ENCODE measurements around the gene ITGAD.

ITGAD gene

GRCh38 chr16:31351942-31352325 lies 41.2 kb upstream of the ITGAD start:
- no peak for DNase-seq (ENCODE audit: low read depth, low spot score)
- no peak for TF ChIP-seq CTCF (IDR thresholded peaks at IDR 0.05; ENCODE audit: low read depth, low read length)
- in situ Hi-C loops (cut with HindIII; ENCODE audit: low sequenced_read_pairs): no loop called here
- H3K4me3 ChIP-seq (ENCODE audit: low read depth, low read length): no peak overlapping the region

- no peak for DNase-seq (ENCODE audit: low read depth, low spot score)
- in situ Hi-C loops (cut with HindIII; ENCODE audit: low sequenced_read_pairs): no loop called here
- TF ChIP-seq CTCF (IDR thresholded peaks at IDR 0.05; ENCODE audit: low read depth, low read length): no peak
- H3K4me3 ChIP-seq (ENCODE audit: low read depth, low read length): no peak overlapping the region
These were observed 40.6 kb upstream of the ITGAD start for GRCh38 chr16:31352376-31353115.

GRCh38 chr16:31354394-31355291 lies 38.5 kb upstream of the ITGAD start, which contains the start of gene ITGAX:
Gene ITGAX, plus strand, starts transcription at chr16:31355176. Its CDS starts 79 bp downstream, at chr16:31355255.
- no peak for TF ChIP-seq CTCF (IDR thresholded peaks at IDR 0.05; ENCODE audit: low read depth, low read length)
- in situ Hi-C loops (cut with HindIII; ENCODE audit: low sequenced_read_pairs): no loop called here
- H3K4me3 ChIP-seq (ENCODE audit: low read depth, low read length): no peak within 1 kb of the TSS
- DNase-seq (ENCODE audit: low read depth, low spot score): no peak

- TF ChIP-seq CTCF (IDR thresholded peaks at IDR 0.05; ENCODE audit: low read depth, low read length): no peak
- in situ Hi-C loops (cut with HindIII; ENCODE audit: low sequenced_read_pairs): no loop called here
- H3K4me3 ChIP-seq (ENCODE audit: low read depth, low read length): no peak overlapping the region
- no peak for DNase-seq (ENCODE audit: low read depth, low spot score)
These were observed 37.6 kb upstream of the ITGAD start for GRCh38 chr16:31355431-31356100.

GRCh38 chr16:31356566-31357323 lies 36.4 kb upstream of the ITGAD start:
- no peak for DNase-seq (ENCODE audit: low read depth, low spot score)
- no peak for TF ChIP-seq CTCF (IDR thresholded peaks at IDR 0.05; ENCODE audit: low read depth, low read length)
- in situ Hi-C loops (cut with HindIII; ENCODE audit: low sequenced_read_pairs): no loop called here
- H3K4me3 ChIP-seq (ENCODE audit: low read depth, low read length): no peak overlapping the region
